HG02798 (cell line): ENCODE measurements around the gene CLMP.
"Not testable (repeated sequence)": the region's sequence is repeated elsewhere in the genome, so short reads cannot be mapped to it uniquely, and the experiment has no call there.

Experiments
- ATAC-seq: cut with Tn5 transposase; IDR thresholded peaks from one replicate; pipeline ENCODE4 v1.9.1; 2021; ENCODE audit warnings: mild to moderate bottlenecking; ENCODE audit not compliant: unreplicated experiment, poor library complexity

Gene CLMP

DNA sequence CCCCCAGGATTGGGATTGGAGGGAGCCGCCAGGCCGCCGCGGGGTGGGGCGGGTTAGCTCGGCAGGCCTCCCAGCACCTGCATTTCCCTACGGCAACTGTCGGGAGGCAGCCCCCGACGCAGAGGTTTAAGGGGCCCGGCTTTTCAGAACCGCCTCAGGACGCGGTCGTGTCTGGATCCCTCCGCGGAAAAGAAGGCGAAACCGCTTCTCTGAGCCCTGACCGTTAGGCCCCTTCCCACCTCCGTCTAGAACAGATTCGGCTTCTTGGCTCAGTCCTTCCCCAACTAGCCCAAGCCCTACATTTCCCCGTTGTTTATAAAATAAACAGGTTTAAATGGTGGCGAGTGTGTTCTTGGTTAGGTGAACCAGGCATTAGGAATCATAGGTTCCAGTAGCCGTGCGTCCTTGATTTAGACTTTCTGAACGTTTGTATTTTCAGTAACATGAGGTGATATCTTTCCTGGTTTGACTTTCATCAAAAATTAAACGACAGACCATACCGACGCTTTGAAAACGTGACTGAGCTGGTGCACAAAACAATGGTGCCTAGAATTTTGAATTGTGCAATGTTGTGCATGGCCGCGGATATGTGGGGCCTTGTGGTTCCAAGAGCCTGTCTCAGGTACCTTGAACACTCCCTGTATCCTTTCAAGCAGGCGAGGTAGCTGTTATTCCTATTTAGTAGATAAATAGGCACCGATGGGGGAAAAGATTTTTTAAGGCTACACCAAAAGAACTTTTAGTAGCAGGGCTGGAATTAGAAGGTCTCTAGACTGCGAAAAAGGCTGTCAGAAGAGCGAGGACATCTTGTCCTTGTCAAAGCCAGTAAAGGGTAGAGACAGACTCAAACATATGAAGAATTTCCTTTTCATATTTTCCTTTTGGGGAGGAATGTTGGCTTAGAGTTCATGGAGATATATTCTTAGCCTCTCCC, 131.9 kb downstream of the CLMP start:
- peak; percentile 3 for ATAC-seq

DNA sequence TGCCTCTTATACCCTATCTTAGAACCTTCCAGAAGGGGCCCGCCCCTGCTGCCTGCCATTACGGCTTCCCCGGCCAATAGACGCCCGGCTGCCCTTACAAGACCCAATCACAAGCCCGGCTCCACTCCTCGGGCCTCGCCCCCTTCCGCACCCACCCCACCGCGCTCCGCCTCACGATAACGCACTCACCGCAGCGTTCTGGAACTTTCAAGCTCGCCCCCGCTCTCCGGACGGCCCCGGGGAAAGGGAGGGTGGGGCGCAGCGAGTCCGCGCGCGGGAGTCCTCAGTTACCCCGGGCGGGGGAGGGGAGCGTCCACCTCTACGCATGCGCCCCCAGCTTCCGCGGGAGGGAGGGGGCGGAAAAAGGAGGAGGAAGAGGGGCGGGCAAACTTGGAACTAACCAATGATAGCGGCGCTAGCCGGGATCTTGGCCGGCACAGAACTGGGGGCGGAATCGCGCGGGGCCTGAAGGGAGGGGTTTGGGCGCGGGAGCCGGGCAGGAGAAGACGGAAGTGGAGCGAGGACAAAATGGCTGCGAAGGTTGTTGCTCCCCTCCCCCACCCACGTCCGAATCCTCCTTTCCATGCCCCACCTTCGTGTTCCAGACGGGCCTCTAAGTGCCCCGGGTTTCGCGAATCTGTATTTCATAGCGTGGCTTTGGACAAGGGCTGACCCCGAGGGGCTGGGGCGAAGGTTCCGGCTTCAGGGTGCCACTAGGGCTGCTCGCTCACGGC, 132.7 kb downstream of the CLMP start:
- peak; percentile 91 for ATAC-seq

GRCh38 chr11:123061403-123062157, 133.5 kb downstream of the CLMP start, which contains the start of gene HSPA8:
HSPA8 (minus strand) TSS chr11:123062136; CDS start chr11:123061324, 812 bp downstream.
- ATAC-seq, result peak; percentile 11

- ATAC-seq, result no peak
These were observed 134.6 kb downstream of the CLMP start for GRCh38 chr11:123060277-123061000.

DNA sequence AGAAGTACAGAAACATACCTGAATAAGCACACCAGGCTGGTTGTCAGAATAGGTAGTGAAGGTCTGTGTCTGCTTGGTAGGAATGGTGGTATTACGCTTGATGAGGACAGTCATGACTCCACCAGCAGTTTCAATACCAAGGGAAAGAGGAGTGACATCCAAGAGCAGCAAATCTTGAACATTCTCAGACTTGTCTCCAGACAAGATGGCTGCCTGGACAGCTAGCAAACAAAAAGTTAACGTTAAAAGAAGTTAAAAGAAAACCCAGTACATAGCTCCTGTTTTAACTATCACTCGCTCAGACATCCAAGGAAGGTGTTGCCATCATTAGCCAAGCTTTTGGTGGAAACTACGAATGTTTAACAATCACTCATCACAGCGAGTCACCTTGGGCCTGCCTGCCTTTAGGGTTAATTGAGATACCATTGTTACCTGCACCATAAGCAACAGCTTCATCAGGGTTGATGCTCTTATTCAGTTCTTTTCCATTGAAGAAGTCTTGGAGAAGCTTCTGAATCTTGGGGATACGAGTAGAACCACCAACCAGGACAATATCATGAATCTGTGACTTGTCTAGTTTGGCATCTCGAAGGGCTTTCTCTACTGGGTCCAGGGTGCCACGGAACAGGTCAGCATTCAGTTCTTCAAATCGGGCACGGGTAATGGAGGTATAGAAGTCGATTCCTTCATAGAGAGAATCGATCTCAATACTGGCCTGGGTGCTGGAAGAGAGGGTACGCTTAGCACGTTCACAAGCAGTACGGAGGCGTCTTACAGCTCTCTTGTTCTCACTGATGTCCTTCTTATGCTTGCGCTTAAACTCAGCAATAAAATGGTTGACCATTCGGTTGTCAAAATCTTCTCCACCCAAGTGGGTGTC, 135.8 kb downstream of the CLMP start:
- not testable (repeated sequence) for ATAC-seq

GRCh38 chr11:123057661-123058305, 137.3 kb downstream of the CLMP start:
- no peak for ATAC-seq

- no peak for ATAC-seq
These were observed 138.1 kb downstream of the CLMP start for GRCh38 chr11:123056835-123057491.

- no peak for ATAC-seq
These were observed 139.7 kb downstream of the CLMP start for GRCh38 chr11:123055191-123055901.

DNA sequence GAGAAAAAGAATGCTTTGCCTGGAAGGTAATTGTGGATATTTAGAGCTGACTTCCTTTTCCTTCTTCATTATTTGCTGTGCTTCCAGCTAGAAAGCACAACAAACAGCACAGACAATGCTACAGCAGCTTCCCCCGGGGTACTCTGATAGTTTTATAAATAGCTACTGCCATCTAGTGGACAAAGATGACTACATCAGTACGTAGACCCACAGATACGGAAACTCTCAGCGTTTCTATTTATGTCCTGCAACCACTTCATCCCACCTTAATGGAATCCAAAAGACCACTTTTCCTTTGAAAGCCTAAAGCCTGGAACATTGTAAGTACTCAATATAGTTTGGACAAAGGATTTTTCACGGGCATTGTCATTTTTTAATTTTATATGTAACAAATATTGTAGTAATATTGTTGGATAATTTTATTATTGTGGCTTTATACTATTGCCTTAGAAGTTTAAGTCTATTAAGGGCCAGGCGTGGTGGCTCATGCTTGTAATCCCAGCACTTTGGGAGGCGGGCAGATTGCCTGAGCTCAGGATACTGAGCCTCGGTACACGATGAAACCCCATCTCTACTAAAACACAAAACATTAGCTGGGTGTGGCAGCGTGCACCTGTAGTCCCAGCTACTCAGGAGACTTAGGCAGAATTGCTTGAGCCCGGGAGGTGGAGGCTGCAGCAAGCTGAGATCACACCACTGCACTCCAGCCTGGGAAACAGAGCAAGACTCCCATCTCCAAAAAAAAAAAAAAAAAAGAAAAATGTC, 140.6 kb downstream of the CLMP start:
- ATAC-seq, result peak; percentile 76

DNA sequence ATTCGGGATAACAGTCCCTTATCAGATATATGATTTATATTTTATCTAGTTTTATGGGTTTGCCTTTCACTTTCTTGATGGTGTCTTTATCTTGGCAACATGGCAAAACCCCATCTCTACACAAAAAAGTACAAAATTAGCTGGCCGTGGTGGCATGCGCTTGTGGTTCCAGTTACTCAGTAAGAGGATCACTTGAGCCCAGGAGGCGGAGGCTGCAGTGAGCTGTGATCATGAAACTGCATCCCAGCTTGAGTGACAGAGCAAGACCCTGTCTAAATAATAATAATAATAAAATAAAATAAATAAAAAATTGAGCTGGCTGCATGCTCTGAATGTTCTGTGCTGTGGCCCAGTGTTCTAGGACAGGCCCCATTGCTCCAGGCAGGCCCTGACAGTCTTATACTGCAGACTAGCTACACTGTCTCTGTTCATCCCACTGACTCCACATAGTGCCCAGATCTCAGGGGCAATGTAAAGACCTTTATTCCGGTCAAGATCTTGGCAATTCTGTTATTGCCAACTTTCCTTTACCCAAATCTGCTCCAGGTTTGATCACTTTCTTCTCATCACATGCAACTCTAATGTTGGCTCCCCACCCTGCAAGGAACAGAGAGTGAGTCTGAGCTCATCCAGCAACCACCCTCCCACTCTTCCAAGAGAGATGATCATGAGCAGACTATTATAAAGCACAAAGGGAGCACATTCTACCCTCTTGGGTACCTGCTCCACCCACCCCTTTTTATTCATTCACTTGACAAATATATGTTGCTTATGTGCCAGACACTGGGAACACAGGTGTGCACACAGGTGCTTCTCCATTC, 141.9 kb downstream of the CLMP start:
- ATAC-seq, result no peak

DNA sequence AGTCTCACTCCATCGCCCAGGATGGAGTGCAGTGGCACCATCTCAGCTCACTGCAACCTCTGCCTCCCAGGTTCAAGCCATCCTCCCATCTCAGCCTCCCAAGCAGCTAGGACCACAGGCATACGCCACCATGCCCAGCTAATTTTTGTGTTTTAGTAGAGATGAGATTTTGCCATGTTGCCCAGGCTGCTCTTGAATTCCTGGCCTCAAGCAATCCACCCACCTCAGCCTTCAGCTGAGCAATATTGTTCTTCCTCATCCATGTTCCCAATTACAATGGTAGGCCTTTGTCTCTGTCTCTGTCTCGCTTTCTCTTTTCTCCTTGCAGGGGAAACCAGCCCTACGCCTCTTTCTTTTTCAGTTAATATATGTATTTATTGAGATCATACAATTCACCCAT, 143.4 kb downstream of the CLMP start:
- no peak for ATAC-seq

DNA sequence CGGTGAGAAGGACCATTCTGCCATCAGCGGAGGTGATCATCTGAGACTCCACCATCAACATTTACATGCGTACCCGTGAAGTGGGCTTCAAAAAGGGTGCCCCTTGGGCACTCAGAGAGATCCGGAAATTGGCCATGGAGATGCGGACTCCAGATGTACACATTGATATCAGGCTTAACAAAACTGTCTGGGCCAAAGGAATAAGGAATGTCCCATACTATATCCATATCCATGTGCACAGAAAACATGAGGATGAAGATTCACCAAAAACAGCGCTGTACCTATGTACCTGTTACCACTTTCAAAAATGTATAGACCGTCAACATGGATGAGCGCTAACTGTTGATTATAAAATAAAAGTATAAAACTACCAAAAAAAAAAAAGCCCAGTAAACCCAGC, 143.9 kb downstream of the CLMP start:
- ATAC-seq, result no peak

DNA sequence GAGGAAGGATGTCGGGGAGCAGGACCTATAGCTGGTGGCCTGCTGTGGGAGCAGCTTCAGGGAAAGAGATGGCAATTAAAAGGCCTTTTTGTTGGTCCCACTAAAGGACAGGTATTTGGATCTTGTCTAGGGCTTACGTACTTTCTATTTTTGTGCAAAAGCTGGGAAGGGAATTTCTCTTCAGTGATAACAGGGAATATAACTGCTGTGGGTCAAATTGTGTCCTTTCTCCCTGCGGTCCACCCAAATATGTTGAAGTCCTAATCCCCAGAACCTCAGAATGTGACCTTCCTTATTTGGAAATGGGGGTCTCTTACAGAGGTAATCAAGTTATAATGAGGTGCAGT, 147.1 kb downstream of the CLMP start:
- no peak for ATAC-seq

- ATAC-seq, result no peak
These were observed 147.6 kb downstream of the CLMP start for GRCh38 chr11:123047266-123047946.

GRCh38 chr11:123046473-123047259, 148.4 kb downstream of the CLMP start:
- ATAC-seq, result no peak
